Fibroblast of skin of back (primary cell): ENCODE data around the gene DRC7.

Experiments
- DNase-seq: peaks from one replicate; pipeline ENCODE4 v3.0.0-alpha.2; 2013

The DRC7 gene

GRCh38 chr16:57677622-57678369 lies 16.8 kb upstream of the DRC7 start:
- DNase-seq, result no peak

- DNase-seq, result no peak
Observed at GRCh38 chr16:57679016-57679415, 15.6 kb upstream of the DRC7 start.

GRCh38 chr16:57679767-57680482 lies 14.7 kb upstream of the DRC7 start:
- DNase-seq, result no peak

- DNase-seq, result no peak
Observed at GRCh38 chr16:57680842-57681375, 13.7 kb upstream of the DRC7 start.

GRCh38 chr16:57681950-57682728 lies 12.5 kb upstream of the DRC7 start:
- no peak for DNase-seq

- no peak for DNase-seq
Observed at GRCh38 chr16:57682809-57683635, 11.6 kb upstream of the DRC7 start.

- DNase-seq, result no peak
Observed at GRCh38 chr16:57683636-57684545, 10.7 kb upstream of the DRC7 start.

- no peak for DNase-seq
Observed at GRCh38 chr16:57684626-57685358, 9.8 kb upstream of the DRC7 start.

- no peak for DNase-seq
Observed at GRCh38 chr16:57685633-57686032, 9.0 kb upstream of the DRC7 start.

GRCh38 chr16:57686577-57686976 lies 8.0 kb upstream of the DRC7 start:
- no peak for DNase-seq

GRCh38 chr16:57687363-57687929 lies 7.2 kb upstream of the DRC7 start:
- no peak for DNase-seq

- no peak for DNase-seq
Observed at GRCh38 chr16:57688487-57688986, 6.1 kb upstream of the DRC7 start.

GRCh38 chr16:57688987-57689761 lies 5.4 kb upstream of the DRC7 start:
- DNase-seq, result no peak

GRCh38 chr16:57689762-57690558 lies 4.6 kb upstream of the DRC7 start:
- DNase-seq, result no peak

- peak; percentile 21 for DNase-seq
Observed at GRCh38 chr16:57690782-57691471, 3.7 kb upstream of the DRC7 start.

- DNase-seq, result no peak
Observed at GRCh38 chr16:57692636-57693035, 2.0 kb upstream of the DRC7 start.

- no peak for DNase-seq
Observed at GRCh38 chr16:57693550-57693949, 1.1 kb upstream of the DRC7 start.
